ENCODE results near the gene NIPBL. TPM values are rescaled to one million over a fixed set of nuclear protein-coding genes. Genes with fewer than 3 reads are reported as not detected.
"Not testable (repeated sequence)": the region's sequence is repeated elsewhere in the genome, so short reads cannot be mapped to it uniquely, and the experiment has no call there.

NIPBL gene
- total RNA-seq, 1 donor from 2014 or later: 56.5 TPM

DNA sequence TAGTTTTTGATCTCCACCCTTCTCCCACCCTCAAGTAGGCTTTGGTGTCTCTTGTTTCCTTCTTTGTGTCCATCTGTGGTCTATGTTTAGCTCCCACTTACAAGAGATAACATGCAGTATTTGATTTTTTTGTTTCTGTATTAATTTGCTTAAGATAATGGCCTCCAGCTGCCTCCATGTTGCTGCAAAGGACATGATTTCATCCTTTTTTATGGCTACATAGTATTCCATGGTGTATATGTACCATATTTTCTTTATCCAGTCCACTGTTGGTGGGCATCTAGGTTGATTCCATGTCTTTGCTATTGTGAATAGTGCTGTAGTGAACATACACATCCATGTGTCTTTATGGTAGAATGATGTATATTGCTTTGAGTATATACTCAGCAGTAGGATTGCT, 24.5 kb downstream of the NIPBL start:
- DNase-seq (ENCODE audit: low read depth): not testable (repeated sequence)

DNA sequence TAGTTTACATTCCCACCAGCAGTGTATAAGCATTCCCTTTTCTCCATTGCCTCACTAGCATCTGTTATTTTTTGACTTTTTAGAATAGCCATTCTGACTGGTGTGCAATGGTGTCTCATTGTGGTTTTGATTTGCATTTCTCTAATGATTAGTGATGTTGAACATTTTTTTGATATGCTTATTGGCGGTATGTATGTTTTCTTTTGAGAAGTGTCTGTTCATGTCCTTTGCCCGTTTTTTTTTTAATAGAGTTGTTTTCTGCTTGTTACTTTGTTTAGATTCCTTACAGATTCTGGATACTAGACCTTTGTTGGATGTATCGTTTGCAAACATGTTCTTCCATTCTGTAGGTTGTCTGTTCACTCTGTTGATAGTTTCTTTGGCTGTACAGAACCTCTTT, 25.3 kb downstream of the NIPBL start:
- no peak for DNase-seq (ENCODE audit: low read depth)

DNA sequence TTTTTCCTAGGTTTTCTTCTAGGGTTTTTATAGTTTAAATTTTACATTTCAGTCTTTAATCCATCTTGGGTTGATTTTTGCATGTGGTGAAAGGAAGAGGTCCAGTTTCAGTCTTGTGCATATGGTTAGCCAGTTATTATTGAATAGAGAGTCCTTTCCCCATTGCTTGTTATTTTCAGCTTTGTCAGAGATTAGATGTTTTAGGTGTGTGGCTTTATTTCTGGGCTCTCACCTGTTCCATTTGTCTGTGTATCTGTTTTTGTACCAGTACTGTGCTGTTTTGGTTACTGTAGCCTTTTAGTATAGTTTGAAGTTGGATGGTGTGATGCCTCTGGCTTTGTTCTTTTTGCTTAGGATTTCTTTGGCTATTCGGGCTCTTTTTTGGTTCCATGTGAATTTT, 25.8 kb downstream of the NIPBL start:
- no peak for DNase-seq (ENCODE audit: low read depth)

DNA sequence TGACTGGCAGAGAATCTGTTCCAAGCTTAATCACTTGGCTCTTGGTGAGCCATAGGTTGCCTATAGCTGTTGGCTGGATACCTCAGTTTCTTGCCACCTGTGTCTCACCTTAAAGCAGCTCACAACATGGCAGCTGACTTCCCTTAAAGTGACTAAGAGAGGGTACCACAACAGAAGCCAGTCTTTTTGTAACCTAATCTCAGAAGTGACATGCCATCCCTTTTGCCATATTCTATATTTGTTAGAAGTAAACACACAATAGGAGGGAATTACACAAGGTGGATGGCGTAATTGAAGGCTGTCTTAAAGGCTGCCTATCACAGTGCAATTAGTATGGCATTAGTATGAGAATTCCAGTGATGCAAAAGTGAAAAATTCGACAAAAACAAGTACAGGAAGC, 28.1 kb downstream of the NIPBL start:
- DNase-seq (ENCODE audit: low read depth): no peak

DNA sequence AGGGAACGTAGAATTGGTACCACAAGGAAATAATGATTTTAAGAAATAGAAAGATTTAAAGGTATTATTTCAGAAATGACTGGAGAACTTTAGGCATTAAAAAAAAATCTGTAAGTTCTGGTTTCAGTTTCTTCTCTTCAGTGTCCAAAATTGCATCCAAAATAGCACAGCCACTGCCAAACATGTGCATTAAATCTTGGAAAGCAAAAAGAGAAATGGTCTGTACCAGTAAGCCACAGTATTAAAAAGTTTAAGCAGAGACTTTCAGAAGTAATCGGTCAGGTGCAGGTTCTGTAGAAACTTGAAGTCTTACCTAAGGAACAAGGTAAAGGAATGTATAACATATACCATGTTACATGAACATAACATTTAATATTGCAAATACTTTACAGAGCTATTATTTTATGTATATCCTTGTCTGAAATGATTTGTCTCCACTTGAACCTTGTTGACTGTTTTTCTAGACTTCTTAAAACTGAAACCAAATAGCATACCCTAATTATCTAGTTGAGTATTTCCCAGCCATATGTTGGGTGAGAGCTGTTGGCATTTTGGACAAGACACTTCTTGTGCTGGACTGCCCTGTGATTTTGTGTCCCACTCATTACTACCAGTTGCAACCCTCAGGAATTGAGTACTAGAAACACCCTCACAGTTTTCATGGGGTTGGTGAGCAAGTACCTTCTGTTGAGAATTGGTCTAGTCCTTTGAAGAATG, 32.1 kb downstream of the NIPBL start:
- DNase-seq (ENCODE audit: low read depth): no peak

- DNase-seq (ENCODE audit: low read depth): no peak
Measured at GRCh38 chr5:36915653-36916052, 39.1 kb downstream of the NIPBL start.

GRCh38 chr5:36916614-36917013, 40.0 kb downstream of the NIPBL start:
- DNase-seq (ENCODE audit: low read depth): not testable (repeated sequence)

GRCh38 chr5:36917358-36917757, 40.8 kb downstream of the NIPBL start:
- DNase-seq (ENCODE audit: low read depth): not testable (repeated sequence)

DNA sequence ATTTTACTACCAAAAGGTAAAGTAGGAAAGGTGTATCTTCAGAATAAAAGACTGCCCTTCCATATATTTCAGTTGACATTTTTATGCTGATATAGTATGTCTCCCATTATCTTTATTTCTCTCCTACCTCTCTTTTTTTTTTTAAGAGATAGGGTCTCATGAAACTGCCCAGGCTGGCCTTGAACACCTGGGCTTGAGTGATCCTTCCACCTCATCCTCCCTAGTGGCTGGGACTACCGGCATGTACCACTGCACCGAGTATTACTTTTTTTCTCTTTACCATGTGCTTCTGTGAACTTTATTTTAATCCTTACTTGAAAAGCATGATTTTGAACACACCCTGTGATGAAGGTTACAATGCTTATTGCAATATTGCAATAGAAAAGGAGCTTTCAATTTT, 42.7 kb downstream of the NIPBL start:
- no peak for DNase-seq (ENCODE audit: low read depth)

DNA sequence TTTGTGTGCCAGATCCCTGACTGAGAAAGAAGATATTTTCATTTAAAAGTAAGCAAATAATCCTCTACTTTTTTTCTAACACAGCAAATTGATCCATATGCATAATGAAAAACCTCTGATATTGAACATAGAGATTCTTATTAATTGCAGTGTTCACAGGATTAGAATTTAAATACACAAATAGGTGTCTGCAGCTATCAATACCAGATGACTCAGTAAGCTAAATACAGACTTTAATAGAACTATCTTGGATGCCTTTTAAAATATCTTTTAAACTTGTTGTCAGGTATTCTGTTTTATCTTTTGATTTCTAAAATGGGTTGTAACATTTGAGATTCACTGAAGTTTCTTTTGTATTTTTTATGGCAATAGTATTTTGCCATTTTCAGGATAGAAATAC, 43.1 kb downstream of the NIPBL start:
- no peak for DNase-seq (ENCODE audit: low read depth)

GRCh38 chr5:36928947-36929346, 52.4 kb downstream of the NIPBL start:
- peak; percentile 59 for DNase-seq (ENCODE audit: low read depth)

- no peak for DNase-seq (ENCODE audit: low read depth)
Measured at GRCh38 chr5:36929438-36929837, 52.9 kb downstream of the NIPBL start.

- no peak for DNase-seq (ENCODE audit: low read depth)
Measured at GRCh38 chr5:36932056-36932455, 55.5 kb downstream of the NIPBL start.

DNA sequence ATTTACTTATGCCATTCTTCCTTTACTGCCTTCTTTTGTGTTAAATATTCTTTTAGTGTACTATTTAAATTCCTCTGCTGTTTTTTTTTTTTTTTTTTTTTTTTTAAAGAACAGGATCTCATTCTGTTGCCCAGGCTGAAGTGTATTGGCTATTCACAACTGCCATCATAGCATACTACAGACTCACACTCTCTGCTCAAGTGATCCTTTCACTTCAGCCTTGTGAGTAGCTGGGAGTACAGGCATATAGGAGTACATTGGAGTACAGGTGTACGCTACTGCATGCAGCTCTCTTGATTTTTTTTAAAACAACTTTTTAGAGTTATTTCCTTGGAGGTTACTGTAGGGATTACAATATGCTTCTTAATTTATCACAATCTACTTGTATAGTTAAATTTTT, 56.1 kb downstream of the NIPBL start:
- DNase-seq (ENCODE audit: low read depth): no peak

- peak; percentile 85 for DNase-seq (ENCODE audit: low read depth)
Measured at GRCh38 chr5:36934740-36935356, 58.3 kb downstream of the NIPBL start.

DNA sequence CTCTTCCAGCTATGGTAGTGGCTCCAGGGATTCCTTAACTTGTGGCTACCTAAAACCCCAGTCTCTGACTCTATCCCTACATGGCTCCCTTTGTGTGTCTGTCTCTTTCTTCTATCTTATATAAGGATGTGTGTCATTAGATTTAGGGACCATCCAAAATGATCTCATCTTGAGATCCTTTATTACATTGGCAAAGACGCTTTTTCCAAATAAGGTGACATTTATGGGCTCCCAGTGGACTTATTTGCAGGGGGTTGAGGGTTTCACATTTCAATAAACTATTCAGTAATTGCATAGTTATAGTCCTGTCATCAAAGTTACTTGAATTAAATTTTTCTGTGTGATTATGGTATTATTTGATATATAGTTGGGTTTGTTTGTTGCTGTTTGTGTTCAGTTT, 59.2 kb downstream of the NIPBL start:
- DNase-seq (ENCODE audit: low read depth): no peak

DNA sequence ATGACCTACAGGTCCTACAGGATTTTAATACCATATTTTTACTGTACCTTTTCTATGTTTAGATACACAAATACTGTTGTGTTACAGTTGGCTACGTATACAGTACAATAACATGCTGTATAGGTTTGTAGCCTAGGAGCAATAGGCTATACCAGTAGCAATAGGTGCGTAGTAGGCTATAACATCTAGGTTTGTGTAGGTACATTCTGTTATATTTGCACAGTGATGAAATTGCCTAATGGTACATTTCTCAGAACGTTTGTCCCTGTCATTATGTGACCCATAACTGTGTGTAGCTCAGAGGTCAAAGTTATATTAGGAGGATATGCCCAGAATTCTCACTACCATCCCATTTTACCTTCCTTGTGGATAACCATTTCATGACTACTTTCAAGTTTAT, 59.7 kb downstream of the NIPBL start:
- DNase-seq (ENCODE audit: low read depth): no peak

DNA sequence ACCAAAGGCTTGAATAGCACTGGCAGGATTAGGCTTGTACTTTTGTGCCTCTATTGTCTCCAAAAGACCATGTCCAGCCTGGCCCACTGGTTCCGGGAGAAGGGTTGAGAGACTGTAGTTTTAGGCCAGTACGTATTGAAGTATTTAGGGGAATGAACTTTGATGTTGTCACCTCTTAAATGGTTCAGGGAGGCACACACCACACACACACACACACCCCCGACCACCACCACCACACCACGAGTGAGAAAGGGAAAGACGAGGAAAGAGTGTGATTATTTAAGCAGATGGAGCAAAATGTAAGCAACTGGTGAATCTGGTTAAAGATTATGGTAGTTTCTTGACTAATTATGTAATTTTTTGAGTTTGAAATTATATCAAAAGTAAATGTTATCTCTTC, 61.6 kb downstream of the NIPBL start:
- no peak for DNase-seq (ENCODE audit: low read depth)

DNA sequence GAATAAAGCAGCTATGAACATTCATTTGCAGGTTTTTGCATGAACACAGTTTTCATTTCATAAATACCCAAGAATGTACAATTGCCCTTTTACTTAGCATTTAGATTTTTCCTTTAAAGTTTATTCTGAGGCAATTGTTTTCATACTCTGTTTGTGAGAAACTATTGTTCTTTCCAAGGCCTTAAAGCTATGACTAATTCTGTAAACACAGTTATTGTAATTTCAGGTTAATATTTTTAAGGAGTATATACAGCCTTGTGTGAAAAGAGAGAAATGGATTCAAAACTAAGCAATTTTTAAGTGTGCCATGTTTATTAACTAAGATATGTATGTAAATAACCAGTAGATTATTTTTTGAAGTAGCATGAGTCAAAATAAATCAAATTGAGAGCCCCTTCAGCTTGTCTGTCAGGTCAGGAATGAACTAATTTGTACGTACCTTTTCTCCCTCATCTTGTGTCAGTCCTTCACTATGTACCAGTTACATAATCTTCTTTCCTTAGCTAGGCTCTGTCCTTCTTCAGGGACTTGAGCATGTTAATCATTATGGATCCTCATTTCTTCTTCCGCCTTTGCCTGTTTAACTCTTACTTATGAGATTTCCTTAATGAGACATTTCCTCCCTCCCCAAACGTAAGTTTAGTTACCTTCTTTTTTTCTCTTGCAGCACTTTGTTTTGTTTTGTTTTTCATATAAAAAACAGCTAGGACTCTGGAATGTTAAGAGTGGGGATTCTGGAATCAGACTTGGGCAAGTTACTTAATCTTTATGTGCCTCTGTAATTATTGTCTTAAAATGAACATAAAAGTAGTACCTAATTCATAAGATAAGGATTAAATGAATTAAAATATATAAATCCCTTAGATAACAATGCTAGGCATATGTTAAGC, 63.6 kb downstream of the NIPBL start:
- peak; percentile 88 for DNase-seq (ENCODE audit: low read depth)

DNA sequence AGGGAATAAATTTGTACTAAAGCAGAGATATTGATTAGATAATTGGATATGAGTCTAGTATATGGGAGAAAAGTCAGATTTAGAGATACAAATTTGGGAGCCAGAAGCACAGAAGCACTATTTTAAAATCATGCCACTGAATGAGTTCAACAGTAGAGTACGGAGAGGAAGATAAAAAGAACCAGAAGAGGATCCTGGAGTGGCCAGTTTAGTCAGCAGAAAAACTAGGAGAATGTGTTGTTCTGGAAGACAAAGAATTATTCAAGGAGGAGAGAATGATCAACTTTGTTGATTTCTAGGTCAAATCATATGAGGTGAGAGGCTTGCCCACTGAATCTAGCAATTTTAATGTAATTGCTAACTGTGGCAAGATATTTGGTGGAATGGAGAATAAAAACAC, 67.0 kb downstream of the NIPBL start:
- no peak for DNase-seq (ENCODE audit: low read depth)

DNA sequence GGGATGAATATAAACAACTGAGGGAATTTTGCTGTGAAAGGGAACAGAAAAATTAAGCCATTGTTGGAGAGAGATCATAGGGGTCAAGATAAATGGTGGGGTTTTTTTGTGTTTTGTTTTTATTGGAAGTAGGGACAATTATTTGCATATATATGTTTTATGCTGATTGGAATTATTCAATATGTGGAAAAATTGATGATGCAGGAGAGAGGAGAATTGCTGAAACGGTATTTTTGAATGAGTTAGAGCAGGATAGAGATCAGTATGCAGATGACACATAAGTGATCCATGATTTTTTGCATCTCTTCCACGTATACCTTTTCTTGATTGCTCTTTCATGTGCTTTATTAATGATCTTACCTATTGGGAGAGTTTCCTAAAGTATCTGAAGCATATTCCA, 67.5 kb downstream of the NIPBL start:
- DNase-seq (ENCODE audit: low read depth): no peak

- peak; percentile 76 for DNase-seq (ENCODE audit: low read depth)
Measured at GRCh38 chr5:36944607-36945225, 68.1 kb downstream of the NIPBL start.

Measured in renal cortical epithelial cell (primary cell).